SKM-1 (cell line): ENCODE data around the gene PHYHD1.
A peak's percentile ranks its signal among the peaks of the same experiment; 100 is the strongest.

ENCODE experiments used
- DNase-seq: peaks from one replicate; lab custom pipeline; 2025; ENCODE audit not compliant: unreplicated experiment; lab: John Stamatoyannopoulos, UW

PHYHD1 gene

GRCh38 chr9:128920381-128921058, at the start of gene PHYHD1:
Gene PHYHD1 (plus strand): TSS chr9:128920982. CDS start chr9:128922324, 1,342 bp downstream.
- DNase-seq: no peak

GRCh38 chr9:128877852-128878251, 42.9 kb upstream of the PHYHD1 start:
- DNase-seq: no peak

- DNase-seq: peak; percentile 96
Observed at GRCh38 chr9:128881884-128882676, 38.7 kb upstream of the PHYHD1 start, which contains the start of the genes KYAT1 and LRRC8A. Gene KYAT1 (minus strand): TSS chr9:128881950. CDS start chr9:128845405, 36,545 bp downstream. Gene LRRC8A (plus strand): TSS chr9:128882133. CDS start chr9:128907165, 25,032 bp downstream.

- no peak for DNase-seq
Observed at GRCh38 chr9:128882677-128883603, 37.8 kb upstream of the PHYHD1 start.

GRCh38 chr9:128884164-128884563, 36.6 kb upstream of the PHYHD1 start:
- DNase-seq: no peak

GRCh38 chr9:128885376-128885775, 35.4 kb upstream of the PHYHD1 start:
- DNase-seq: no peak

GRCh38 chr9:128885798-128886197, 35.0 kb upstream of the PHYHD1 start:
- no peak for DNase-seq

- DNase-seq: no peak
Observed at GRCh38 chr9:128886211-128886891, 34.4 kb upstream of the PHYHD1 start.

GRCh38 chr9:128887049-128887448, 33.7 kb upstream of the PHYHD1 start:
- no peak for DNase-seq

GRCh38 chr9:128887914-128888350, 32.9 kb upstream of the PHYHD1 start:
- DNase-seq: no peak

GRCh38 chr9:128891321-128892220, 29.2 kb upstream of the PHYHD1 start:
- DNase-seq: no peak

GRCh38 chr9:128892221-128892921, 28.4 kb upstream of the PHYHD1 start:
- DNase-seq: no peak

GRCh38 chr9:128893354-128893753, 27.4 kb upstream of the PHYHD1 start:
- no peak for DNase-seq

GRCh38 chr9:128894764-128895163, 26.0 kb upstream of the PHYHD1 start:
- no peak for DNase-seq

- DNase-seq: no peak
Observed at GRCh38 chr9:128895556-128895955, 25.2 kb upstream of the PHYHD1 start.

- no peak for DNase-seq
Observed at GRCh38 chr9:128898382-128898781, 22.4 kb upstream of the PHYHD1 start.

- DNase-seq: no peak
Observed at GRCh38 chr9:128898845-128899565, 21.8 kb upstream of the PHYHD1 start.
